Hepatocyte (in vitro differentiated cells): ENCODE results near the gene TSPAN10. TPM values are rescaled to one million over a fixed set of nuclear protein-coding genes. Genes with fewer than 3 reads are reported as not detected.

Source experiments
- DNase-seq: peaks from one replicate; pipeline ENCODE4 v3.0.0-alpha.2; 2016; ENCODE audit warnings: low spot score
- H2AFZ ChIP-seq: fragments of 200-600 bp; sonication (generic); 2 replicates; pipeline ENCODE4 v1.6.0; 2016; ENCODE audit warnings: antibody characterized with exemption, mild to moderate bottlenecking
- H3K27ac ChIP-seq: fragments of 200-600 bp; sonication (generic); 2 replicates; pipeline ENCODE4 v1.5.1; 2016; ENCODE audit warnings: mild to moderate bottlenecking
- H3K27me3 ChIP-seq: fragments of 200-600 bp; sonication (generic); 2 replicates; pipeline ENCODE4 v1.6.1; 2016
- H3K36me3 ChIP-seq: fragments of 200-600 bp; sonication (generic); replicated peaks from 2 replicates; pipeline ENCODE4 v1.5.1; 2016; ENCODE audit warnings: low read depth; ENCODE audit not compliant: insufficient read depth
- H3K4me1 ChIP-seq: fragments of 200-600 bp; sonication (generic); 2 replicates; pipeline ENCODE4 v1.5.1; 2016; ENCODE audit warnings: mild to moderate bottlenecking, moderate library complexity; ENCODE audit not compliant: insufficient read depth
- H3K4me2 ChIP-seq: fragments of 200-600 bp; sonication (generic); 2 replicates; pipeline ENCODE4 v1.6.0; 2016
- H3K4me3 ChIP-seq: fragments of 200-600 bp; sonication (generic); 2 replicates; pipeline ENCODE4 v1.5.1; 2016; ENCODE audit warnings: mild to moderate bottlenecking
- H3K79me2 ChIP-seq: fragments of 200-600 bp; sonication (generic); 2 replicates; pipeline ENCODE4 v1.6.0; 2017; ENCODE audit warnings: mild to moderate bottlenecking
- H3K9me2 ChIP-seq: fragments of 200-600 bp; sonication (generic); replicated peaks from 2 replicates; pipeline ENCODE4 v1.6.0; 2017; ENCODE audit warnings: mild to moderate bottlenecking; ENCODE audit not compliant: insufficient read depth
- H3K9me3 ChIP-seq: fragments of 200-600 bp; sonication (generic); 2 replicates; pipeline ENCODE4 v1.5.1; 2016; ENCODE audit warnings: low read depth, mild to moderate bottlenecking
- H4K20me1 ChIP-seq: fragments of 200-600 bp; sonication (generic); 2 replicates; pipeline ENCODE4 v1.6.0; 2016; ENCODE audit warnings: mild to moderate bottlenecking; ENCODE audit not compliant: insufficient read depth, poor library complexity, severe bottlenecking
- CTCF ChIP-seq: fragments of 200-600 bp; sonication (generic); IDR thresholded peaks from 2 replicates; pipeline ENCODE4 v1.5.1; 2016; ENCODE audit warnings: antibody characterized with exemption, mild to moderate bottlenecking; ENCODE audit not compliant: poor library complexity
- EZH2 ChIP-seq: fragments of 200-600 bp; sonication (generic); IDR thresholded peaks from 2 replicates; pipeline ENCODE4 v1.6.1; 2016; ENCODE audit warnings: antibody characterized with exemption, mild to moderate bottlenecking, borderline replicate concordance
- EZH2phosphoT487 ChIP-seq: fragments of 200-600 bp; sonication (generic); IDR thresholded peaks from one replicate; pipeline ENCODE4 v1.6.1; 2018; ENCODE audit warnings: antibody characterized with exemption, mild to moderate bottlenecking, low read depth, moderate library complexity; ENCODE audit not compliant: unreplicated experiment, severe bottlenecking
- WGBS: methylation state at CpG from one replicate; pipeline ENCODE4 v1.1.6; 2016; ENCODE audit warnings: low lambda C conversion rate; ENCODE audit errors: missing lambda C conversion rate; 5-methylcytosine and 5-hydroxymethylcytosine counted together
- polyA plus RNA-seq: library from polyadenylated mRNA; unstranded; fragments of >200 nt; fragmentation: Nextera tagmentation; extraction: Ambion mirVana; gene quantifications from 2 replicates; pipeline ENCODE4 v1.2.1, GENCODE V29; 2016
- total RNA-seq: library from RNA; depleted of rRNA; stranded (reverse); fragments of >200 nt; gene quantifications from 2 replicates; pipeline ENCODE4 v1.2.3, GENCODE V29; 2014

TSPAN10 gene
- total and polyA plus RNA-seq, 2 experiments from 2014 or later, result 1.4 to 15.2 TPM

DNA sequence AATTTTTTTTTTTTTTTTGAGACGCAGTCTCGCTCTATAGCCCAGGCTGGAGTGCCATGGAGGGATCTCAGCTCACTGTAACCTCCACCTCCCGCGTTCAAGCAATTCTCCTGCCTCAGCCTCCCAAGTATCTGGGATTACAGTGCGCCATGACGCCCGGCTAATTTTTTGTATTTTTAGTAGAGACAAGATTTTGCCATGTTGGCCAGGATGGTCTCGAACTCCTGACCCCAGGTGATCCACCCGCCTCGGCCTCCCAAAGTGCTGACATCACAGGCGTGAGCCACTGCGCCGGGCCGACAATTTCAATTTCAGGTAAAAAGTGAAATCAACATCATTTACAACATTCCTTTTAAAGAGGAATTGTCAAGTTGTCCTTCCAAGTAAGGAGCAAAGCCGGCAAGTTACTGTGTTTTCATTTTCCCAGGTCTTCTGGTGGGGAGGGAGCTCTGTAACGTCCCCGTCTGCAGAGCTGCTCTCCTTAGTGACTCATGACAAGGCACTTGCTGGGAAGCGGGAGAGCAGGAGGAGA, 957 bp upstream of the TSPAN10 start:
- H2AFZ ChIP-seq, result no peak overlapping the region
- H3K9me2 ChIP-seq, result no peaks in the 10 kb centered on the region
- peak overlapping the region; percentile 97 for H3K27ac ChIP-seq
- TF ChIP-seq CTCF (no peak), EZH2 (no peak), EZH2phosphoT487 (no peak)
- H4K20me1 ChIP-seq, result peaks cover 41% of the 10 kb centered on the region
- no peaks in the 10 kb centered on the region for H3K9me3 ChIP-seq
- H3K27me3 ChIP-seq, result no peaks in the 10 kb centered on the region
- peaks cover 22% of the 10 kb centered on the region for H3K4me1 ChIP-seq
- DNase-seq, result no peak
- no peaks in the 10 kb centered on the region for H3K36me3 ChIP-seq
- peaks cover 55% of the 10 kb centered on the region for H3K79me2 ChIP-seq
- WGBS, result 41% methylated on average over 18 of the region's 18 CpGs
- peak overlapping the region; percentile 56 for H3K4me3 ChIP-seq
- peak overlapping the region; percentile 81 for H3K4me2 ChIP-seq

GRCh38 chr17:81638683-81639082, 1.7 kb downstream of the TSPAN10 start:
- no peaks in the 10 kb centered on the region for H3K36me3 ChIP-seq
- no peak for TF ChIP-seq CTCF
- no peaks in the 10 kb centered on the region for H3K9me3 ChIP-seq
- no peaks in the 10 kb centered on the region for H3K9me2 ChIP-seq
- H2AFZ ChIP-seq, result no peak overlapping the region
- no peak overlapping the region for H3K4me2 ChIP-seq
- no peaks in the 10 kb centered on the region for H3K27me3 ChIP-seq
- H4K20me1 ChIP-seq, result peaks cover 21% of the 10 kb centered on the region
- H3K4me3 ChIP-seq, result no peak overlapping the region
- peaks cover 29% of the 10 kb centered on the region for H3K79me2 ChIP-seq
- 86% methylated on average over 4 of the region's 4 CpGs for WGBS
- DNase-seq, result no peak
- peaks cover 22% of the 10 kb centered on the region for H3K4me1 ChIP-seq
- H3K27ac ChIP-seq, result no peak overlapping the region

DNA sequence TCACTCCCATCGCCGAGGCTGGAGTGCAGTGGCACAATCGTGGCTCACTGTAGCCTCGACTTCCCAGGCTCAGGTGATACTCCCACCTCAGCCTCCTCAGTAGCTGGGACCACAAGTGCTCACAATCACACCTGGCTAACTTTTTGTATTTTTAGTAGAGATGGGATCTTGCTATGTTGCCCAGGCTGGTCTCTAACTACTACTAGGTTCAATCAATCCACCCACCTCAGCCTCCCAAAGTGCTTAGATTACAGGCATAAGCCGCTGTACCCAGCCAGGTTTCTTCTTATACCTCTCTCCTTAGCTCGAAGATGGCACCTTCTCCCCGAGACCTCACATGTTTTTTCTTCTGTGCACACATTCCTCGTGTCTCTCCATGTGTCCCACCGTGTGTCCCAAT, 3.0 kb downstream of the TSPAN10 start:
- no peaks in the 10 kb centered on the region for H3K36me3 ChIP-seq
- no peak for DNase-seq
- no peak overlapping the region for H2AFZ ChIP-seq
- H3K27ac ChIP-seq, result no peak overlapping the region
- no peaks in the 10 kb centered on the region for H3K9me2 ChIP-seq
- WGBS, result 91% methylated on average over 9 of the region's 9 CpGs
- peaks cover 16% of the 10 kb centered on the region for H3K79me2 ChIP-seq
- no peak for TF ChIP-seq EZH2
- no peak for TF ChIP-seq EZH2phosphoT487
- no peak for TF ChIP-seq CTCF
- H3K4me3 ChIP-seq, result no peak overlapping the region
- H3K4me1 ChIP-seq, result peaks cover 12% of the 10 kb centered on the region
- no peaks in the 10 kb centered on the region for H3K27me3 ChIP-seq
- H4K20me1 ChIP-seq, result peaks cover 11% of the 10 kb centered on the region
- H3K4me2 ChIP-seq, result no peak overlapping the region
- no peaks in the 10 kb centered on the region for H3K9me3 ChIP-seq
